ENCODE data around the gene LRCOL1. TPM values are rescaled to one million over a fixed set of nuclear protein-coding genes. Genes with fewer than 3 reads are reported as not detected.

LRCOL1 gene
- total RNA-seq, 1 experiment from 2014 or later: 1.1 TPM

DNA sequence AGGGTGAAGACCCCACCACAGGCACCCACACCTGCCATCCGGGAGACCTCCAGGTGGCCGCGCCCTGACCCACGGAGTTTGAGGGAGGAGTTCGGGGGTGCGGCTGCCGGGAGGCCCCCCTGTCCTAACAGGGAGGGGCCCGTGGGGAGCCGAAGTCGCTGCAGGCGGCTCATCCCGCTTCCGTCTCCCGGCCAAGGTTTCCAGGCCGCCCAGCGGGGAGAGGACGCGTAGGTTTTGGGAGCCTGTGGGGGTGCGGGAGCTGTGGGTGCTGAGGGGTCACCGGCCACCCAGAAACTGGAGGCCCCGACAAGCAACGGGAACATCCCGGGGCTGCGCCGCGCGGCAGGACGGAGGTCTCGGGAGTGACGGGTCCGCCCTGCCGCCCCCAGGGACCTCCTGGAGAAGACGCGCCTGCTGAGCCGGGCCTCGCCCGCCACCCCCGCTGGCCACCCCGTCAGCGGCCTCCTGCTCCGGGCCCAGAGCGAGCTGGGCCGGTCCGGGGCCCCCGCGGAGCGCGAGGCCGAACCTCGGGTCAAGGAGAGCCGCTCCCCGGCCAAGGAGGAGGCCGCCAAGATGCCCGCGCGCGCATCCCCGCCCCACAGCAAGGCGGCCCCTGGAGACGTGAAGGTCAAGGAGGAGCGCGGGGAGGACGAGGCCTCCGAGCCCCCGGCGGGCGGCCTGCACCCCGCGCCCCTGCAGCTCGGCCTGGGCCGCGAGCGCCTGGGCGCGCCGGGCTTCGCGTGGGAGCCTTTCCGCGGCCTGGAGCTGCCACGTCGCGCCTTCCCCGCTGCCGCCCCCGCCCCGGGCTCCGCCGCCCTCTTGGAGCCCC, 27.6 kb downstream of the LRCOL1 start:
- no peak for DNase-seq (ENCODE audit: low spot score)

GRCh38 chr12:132582058-132582420, 28.3 kb downstream of the LRCOL1 start:
- no peak for DNase-seq (ENCODE audit: low spot score)

- DNase-seq (ENCODE audit: low spot score): no peak
Observed at GRCh38 chr12:132581348-132582057, 28.9 kb downstream of the LRCOL1 start.

GRCh38 chr12:132580701-132581292, 29.6 kb downstream of the LRCOL1 start:
- DNase-seq (ENCODE audit: low spot score): no peak

GRCh38 chr12:132579744-132580143, 30.6 kb downstream of the LRCOL1 start:
- DNase-seq (ENCODE audit: low spot score): no peak

- DNase-seq (ENCODE audit: low spot score): no peak
Observed at GRCh38 chr12:132578826-132579225, 31.6 kb downstream of the LRCOL1 start.

GRCh38 chr12:132578118-132578517, 32.3 kb downstream of the LRCOL1 start:
- DNase-seq (ENCODE audit: low spot score): no peak

- DNase-seq (ENCODE audit: low spot score): no peak
Observed at GRCh38 chr12:132577191-132577920, 33.0 kb downstream of the LRCOL1 start.

DNA sequence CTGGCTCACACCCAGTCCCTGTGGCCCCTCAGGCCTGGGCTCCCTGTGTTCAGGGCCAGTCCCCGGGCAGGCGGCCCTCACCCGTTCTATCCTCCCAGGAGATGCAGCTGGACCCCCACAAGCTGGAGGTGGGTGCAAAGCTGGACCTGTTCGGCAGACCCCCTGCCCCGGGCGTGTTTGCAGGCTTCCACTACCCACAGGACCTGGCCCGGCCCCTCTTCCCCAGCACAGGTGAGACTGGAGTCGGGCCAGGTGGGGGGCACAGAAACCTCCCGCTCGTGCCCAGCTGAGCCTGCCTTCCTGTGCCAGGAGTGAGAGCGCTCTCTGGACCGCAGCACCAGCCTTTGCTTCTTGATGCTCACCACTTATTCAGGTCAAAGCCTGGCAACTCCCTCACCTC, 33.7 kb downstream of the LRCOL1 start:
- no peak for DNase-seq (ENCODE audit: low spot score)

- no peak for DNase-seq (ENCODE audit: low spot score)
Observed at GRCh38 chr12:132575661-132576060, 34.7 kb downstream of the LRCOL1 start.

DNA sequence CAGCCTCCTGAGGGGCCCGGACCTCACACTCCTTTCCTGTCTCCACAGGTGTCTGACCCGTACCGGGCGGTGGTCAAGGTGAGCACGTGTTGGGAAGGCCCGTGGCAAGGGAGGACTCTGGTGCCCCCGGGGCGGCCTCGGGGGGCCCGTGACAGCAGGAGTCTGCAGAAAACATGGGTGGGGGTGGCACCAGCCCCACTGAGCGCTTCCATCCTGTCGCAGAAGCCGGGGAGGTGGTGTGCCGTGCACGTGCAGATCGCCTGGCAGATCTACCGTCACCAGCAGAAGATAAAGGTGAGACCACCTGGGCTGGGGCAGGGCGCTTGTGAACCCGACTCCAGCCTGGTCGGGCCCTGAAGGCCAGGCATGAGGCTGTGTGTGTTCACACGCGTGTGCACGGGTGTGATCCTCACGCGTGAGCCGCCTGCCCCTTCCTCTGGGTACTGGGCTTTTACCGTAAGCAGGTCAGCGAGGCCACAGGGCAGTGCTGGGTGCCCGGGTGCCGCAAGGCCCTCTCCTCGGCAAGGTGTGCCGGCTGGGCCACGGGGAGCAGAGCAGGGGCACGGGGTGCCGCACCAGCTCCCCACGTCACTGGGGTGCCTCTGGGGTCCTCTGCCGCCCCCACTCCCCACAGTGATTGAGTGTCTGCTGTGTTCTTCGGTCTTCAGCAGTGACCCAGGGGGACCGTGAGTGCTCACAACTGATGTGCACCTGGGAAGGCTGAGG, 35.9 kb downstream of the LRCOL1 start:
- no peak for DNase-seq (ENCODE audit: low spot score)

DNA sequence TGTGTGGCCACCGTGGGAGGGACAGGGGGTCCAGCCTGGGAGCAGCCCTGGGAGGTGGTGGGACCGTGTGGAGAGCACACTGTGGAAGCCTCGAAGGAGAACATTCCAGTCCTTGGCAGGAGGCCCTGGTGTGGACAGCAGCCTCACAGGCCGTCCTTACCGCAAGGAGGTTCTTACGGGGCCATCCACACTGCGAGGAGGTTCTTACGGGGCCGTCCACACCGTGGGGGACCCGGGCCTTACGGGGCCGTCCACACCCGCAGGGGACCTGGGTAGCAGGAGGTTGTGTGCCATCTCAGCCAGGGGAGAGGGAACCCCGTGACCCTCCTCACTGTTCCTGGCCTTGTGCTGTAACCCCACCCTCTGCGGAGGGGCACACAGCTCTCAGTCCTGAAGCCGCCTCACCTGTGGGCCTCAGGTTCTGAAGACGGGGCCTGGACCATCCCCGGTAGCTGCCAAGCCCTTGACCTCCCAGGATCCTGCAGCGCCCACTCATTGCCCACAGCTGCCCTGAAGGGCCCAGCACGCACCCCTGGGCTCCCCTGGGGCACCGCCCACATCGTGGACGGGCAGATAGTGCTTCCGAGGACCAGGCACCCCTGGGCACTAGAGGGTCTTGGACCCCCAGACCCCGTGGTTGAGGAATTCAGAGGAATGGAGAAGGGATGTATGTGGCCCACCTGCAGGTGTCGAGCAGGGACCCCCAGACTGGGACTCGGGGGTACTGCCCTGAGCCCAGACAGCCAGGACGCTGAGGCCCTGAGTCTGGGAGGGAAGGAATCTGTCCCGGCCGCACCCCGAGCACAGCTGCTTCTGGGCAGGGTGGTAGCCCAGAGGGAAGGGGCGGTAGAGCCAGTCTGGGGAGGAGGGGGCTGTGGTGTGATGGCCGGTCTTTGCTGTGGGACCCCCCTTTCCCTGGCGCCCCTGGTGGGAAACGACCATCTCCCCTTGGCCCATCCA, 37.3 kb downstream of the LRCOL1 start:
- no peak for DNase-seq (ENCODE audit: low spot score)

GRCh38 chr12:132572106-132572505, 38.3 kb downstream of the LRCOL1 start:
- DNase-seq (ENCODE audit: low spot score): no peak

DNA sequence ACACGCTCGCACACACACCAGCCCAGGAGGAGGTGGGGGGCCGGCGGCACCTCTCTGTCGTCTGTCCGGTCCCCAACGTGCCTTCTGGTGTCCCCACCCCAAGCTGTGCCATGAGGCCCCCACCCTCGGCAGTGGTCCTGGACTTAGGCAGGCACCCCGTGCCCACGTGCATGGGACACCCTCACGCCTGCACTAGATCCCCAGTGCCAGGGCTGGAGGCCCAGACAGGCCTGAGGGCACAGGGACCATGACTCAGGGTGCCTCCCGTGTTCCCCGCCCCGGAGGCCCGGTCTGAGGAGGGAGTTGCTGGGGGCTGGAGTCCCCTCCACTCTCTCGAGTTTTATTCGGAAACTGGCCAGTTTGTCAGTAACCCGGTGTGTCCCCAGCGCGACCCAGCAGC, 38.8 kb downstream of the LRCOL1 start:
- no peak for DNase-seq (ENCODE audit: low spot score)

DNA sequence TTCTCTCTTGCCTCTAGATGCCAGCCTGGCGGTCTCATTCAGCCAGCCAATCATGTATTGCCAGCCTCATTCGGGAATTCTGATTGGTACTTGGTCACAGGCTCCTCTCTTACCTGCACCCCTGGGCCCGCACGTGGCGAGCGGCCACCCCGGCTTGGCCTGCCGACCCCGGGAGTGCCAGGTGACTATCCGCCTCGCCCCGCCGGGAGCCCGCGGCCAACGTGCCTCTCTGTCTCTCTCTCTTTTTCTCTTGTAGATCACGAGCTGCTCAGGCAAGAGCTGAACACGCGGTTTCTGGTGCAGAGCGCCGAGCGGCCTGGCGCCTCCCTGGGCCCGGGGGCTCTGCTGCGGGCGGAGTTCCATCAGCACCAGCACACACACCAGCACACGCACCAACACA, 39.3 kb downstream of the LRCOL1 start:
- DNase-seq (ENCODE audit: low spot score): no peak

DNA sequence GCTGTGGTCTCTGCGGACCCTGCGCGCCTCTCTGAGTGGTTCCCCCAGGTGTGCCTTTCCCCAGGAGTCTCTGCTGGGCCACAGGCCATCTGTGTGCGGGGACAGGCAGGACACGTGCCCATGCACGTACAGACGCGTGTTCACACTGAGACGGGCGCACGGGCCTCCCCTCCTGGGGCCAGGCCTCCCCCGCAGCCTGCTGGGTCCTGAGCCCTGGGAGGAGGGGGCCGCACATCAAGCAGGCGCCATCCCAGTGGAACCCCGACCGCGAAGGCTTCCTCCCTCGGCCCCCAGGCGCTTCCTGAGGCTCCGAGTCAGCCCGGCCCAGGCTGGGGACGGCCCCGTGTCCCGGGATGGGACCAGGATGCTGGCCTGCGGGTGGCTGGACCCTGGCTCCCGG, 39.7 kb downstream of the LRCOL1 start:
- no peak for DNase-seq (ENCODE audit: low spot score)

- DNase-seq (ENCODE audit: low spot score): no peak
Observed at GRCh38 chr12:132569856-132570480, 40.4 kb downstream of the LRCOL1 start.

DNA sequence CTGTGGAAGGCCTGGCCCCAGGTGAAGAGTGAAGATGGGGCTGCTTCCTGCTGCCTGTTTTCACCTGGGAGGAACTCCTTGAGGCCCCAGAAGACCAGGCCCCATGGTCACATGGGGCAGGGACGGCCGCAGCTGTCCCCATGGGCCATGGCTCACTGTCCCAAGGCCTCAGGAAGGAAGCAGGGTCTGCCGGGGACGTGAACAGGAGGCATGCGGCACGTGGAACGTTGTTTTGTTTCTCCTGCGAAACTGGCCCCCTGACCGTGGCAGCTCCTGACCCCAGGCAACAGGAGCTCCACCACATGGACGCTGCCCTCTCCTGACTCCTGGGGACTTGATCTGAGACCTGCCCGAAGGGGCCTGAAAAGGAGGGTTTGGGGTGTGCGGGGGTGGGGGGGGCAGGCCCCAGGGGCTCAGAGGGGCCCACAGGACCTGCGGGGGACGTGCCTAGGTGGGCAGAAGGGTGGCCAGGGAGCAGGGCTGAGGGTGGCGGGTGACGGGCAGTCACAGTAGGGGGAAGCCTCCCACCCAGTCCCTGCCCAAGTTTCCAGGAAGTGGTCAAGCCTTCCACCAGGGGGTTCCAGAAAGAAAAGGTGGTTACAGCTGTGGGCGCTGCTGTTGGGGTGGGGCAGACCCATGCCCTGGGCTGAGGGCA, 41.4 kb downstream of the LRCOL1 start:
- no peak for DNase-seq (ENCODE audit: low spot score)

DNA sequence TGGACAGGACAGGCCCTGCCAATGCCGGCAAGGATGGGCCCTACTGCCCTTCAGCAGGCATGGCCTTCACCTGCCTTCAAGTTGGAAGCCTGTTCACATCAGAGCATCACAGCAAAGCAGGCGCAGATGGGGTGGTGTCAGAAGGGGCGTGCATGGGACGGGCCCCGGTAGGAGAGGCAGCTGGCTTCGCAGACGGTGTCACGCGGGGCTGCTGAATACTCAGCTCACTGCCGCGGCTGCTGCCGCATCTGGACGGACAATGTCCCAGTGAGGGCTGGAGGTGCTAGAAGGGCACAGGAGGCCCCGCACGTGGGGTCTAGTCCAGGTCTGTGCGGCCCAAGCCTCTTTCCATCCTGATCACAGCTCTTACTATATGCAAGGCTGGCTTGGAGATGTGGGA, 42.1 kb downstream of the LRCOL1 start:
- no peak for DNase-seq (ENCODE audit: low spot score)

Measured in A172 (cell line).